GM23338 (cell line): ENCODE results near the gene MEFV.

Experiments
- CREB1 ChIP-seq: fragments of 250-450 bp; sonication (Bioruptor Pico); IDR thresholded peaks from 2 replicates; pipeline ENCODE4 v1.5.0; 2020; ENCODE audit warnings: low read depth, mild to moderate bottlenecking, moderate library complexity
- EZH2 ChIP-seq: fragments of 200-600 bp; sonication (generic); IDR thresholded peaks from one replicate; pipeline ENCODE4 v1.8.0; 2017; ENCODE audit warnings: antibody characterized with exemption, mild to moderate bottlenecking, low read depth; ENCODE audit not compliant: unreplicated experiment
- EZH2phosphoT487 ChIP-seq: fragments of 200-600 bp; sonication (generic); IDR thresholded peaks from one replicate; pipeline ENCODE4 v1.8.1; 2018; ENCODE audit warnings: antibody characterized with exemption; ENCODE audit not compliant: unreplicated experiment
- JUNB ChIP-seq: IDR thresholded peaks from one replicate; pipeline ENCODE4 v1.6.1; 2016; ENCODE audit warnings: antibody characterized with exemption; ENCODE audit not compliant: unreplicated experiment
- NANOG ChIP-seq: IDR thresholded peaks from 2 replicates; pipeline ENCODE4 v1.6.1; 2016; ENCODE audit warnings: antibody characterized with exemption, borderline replicate concordance
- POLR2AphosphoS5 ChIP-seq: IDR thresholded peaks from 2 replicates; pipeline ENCODE4 v1.6.1; 2016; ENCODE audit warnings: antibody characterized with exemption, low read depth
- STAT1 ChIP-seq: IDR thresholded peaks from one replicate; pipeline ENCODE4 v1.6.1; 2016; ENCODE audit warnings: antibody characterized with exemption; ENCODE audit not compliant: unreplicated experiment
- ZNF331 ChIP-seq: fragments of 250-450 bp; sonication (Bioruptor Pico); IDR thresholded peaks from 2 replicates; pipeline ENCODE4 v1.5.0; 2020; ENCODE audit warnings: low read depth, mild to moderate bottlenecking, moderate library complexity
- TF ChIP-seq, protein P1 (sequence below), 2 experiments: fragments of 200-600 bp in 1 of 2; sonication (generic) in 1 of 2; conservative IDR thresholded peaks; 2 replicates each; pipeline versions ENCODE4 v1.5.1 to v1.6.1; 2016 to 2017; ENCODE audit warnings: antibody characterized with exemption in 2 of 2, low read depth in 2 of 2, mild to moderate bottlenecking in 2 of 2, moderate library complexity in 1 of 2
- TF ChIP-seq, protein P2 (sequence below): IDR thresholded peaks from one replicate; pipeline ENCODE4 v1.6.1; 2018; ENCODE audit warnings: antibody characterized with exemption; ENCODE audit not compliant: unreplicated experiment

DNA sequence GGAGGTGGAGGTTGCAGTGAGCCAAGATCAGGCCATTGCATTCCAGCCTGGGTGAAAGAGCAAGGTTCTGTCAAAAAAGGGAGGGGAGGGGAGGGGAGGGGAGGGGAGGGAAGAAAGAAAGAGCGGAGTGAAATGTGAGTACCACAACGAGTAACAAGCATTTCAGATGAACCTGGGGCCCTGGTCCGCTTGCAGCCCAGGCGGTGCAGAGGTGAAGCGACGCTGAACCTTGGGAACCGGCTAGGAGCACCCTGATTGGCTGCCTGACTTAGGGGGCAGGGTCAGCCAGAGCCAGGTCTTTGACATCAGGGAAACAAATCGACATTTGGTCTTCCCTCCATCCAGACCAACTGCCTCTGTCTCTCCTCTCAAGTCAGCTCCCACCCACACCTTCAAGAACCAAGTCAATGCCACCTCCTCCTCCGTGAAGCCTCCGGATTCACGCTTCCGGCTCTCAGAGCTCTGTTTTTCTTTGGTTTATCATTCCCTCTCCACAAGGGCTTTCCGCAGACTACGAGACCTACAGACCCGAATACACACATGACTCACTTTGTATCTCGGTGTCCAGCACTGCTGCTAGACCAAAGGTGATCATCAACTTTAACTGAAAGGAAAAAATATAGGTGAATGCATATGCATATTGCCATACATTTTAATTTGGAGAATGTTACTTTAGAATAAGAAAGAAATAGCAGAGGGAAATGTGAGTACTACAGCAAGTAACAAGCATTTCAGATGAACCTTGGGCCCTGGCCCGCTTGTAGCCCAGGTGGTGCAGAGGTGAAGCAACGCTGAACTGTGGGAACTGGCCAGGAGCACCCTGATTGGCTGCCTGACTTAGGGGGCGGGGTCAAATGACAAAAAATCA, 49.1 kb downstream of the MEFV start:
- TF ChIP-seq STAT1 (no peak), EZH2 (no peak), CREB1 (CRISPR knock-in tag) (no peak), POLR2AphosphoS5 (no peak), JUNB (no peak), EZH2phosphoT487 (no peak), NANOG (no peak), ZNF331 (no peak)
- TF ChIP-seq, protein P1, sequence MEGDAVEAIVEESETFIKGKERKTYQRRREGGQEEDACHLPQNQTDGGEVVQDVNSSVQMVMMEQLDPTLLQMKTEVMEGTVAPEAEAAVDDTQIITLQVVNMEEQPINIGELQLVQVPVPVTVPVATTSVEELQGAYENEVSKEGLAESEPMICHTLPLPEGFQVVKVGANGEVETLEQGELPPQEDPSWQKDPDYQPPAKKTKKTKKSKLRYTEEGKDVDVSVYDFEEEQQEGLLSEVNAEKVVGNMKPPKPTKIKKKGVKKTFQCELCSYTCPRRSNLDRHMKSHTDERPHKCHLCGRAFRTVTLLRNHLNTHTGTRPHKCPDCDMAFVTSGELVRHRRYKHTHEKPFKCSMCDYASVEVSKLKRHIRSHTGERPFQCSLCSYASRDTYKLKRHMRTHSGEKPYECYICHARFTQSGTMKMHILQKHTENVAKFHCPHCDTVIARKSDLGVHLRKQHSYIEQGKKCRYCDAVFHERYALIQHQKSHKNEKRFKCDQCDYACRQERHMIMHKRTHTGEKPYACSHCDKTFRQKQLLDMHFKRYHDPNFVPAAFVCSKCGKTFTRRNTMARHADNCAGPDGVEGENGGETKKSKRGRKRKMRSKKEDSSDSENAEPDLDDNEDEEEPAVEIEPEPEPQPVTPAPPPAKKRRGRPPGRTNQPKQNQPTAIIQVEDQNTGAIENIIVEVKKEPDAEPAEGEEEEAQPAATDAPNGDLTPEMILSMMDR (conservative IDR thresholded peaks at IDR 0.05; ENCODE audit: low read depth in 2 of 2): no peak
- TF ChIP-seq, protein P2, sequence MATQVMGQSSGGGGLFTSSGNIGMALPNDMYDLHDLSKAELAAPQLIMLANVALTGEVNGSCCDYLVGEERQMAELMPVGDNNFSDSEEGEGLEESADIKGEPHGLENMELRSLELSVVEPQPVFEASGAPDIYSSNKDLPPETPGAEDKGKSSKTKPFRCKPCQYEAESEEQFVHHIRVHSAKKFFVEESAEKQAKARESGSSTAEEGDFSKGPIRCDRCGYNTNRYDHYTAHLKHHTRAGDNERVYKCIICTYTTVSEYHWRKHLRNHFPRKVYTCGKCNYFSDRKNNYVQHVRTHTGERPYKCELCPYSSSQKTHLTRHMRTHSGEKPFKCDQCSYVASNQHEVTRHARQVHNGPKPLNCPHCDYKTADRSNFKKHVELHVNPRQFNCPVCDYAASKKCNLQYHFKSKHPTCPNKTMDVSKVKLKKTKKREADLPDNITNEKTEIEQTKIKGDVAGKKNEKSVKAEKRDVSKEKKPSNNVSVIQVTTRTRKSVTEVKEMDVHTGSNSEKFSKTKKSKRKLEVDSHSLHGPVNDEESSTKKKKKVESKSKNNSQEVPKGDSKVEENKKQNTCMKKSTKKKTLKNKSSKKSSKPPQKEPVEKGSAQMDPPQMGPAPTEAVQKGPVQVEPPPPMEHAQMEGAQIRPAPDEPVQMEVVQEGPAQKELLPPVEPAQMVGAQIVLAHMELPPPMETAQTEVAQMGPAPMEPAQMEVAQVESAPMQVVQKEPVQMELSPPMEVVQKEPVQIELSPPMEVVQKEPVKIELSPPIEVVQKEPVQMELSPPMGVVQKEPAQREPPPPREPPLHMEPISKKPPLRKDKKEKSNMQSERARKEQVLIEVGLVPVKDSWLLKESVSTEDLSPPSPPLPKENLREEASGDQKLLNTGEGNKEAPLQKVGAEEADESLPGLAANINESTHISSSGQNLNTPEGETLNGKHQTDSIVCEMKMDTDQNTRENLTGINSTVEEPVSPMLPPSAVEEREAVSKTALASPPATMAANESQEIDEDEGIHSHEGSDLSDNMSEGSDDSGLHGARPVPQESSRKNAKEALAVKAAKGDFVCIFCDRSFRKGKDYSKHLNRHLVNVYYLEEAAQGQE: no peak
